HEK293 (cell line): Measurements from ENCODE around the gene MYOM1.
"Not testable (repeated sequence)": the region's sequence is repeated elsewhere in the genome, so short reads cannot be mapped to it uniquely, and the experiment has no call there.

Experiments
- ATF2 ChIP-seq: fragments of 450-650 bp; formaldehyde crosslinking; IDR thresholded peaks from 2 replicates; pipeline ENCODE4 v1.5.1; 2016; ENCODE audit warnings: missing biosample characterization, missing genetic modification characterization, low read depth
- YY2 ChIP-seq: fragments of 450-650 bp; formaldehyde crosslinking; IDR thresholded peaks from 2 replicates; pipeline ENCODE4 v1.5.1; 2016; ENCODE audit warnings: missing biosample characterization, missing genetic modification characterization
- ZBTB49 ChIP-seq: fragments of 450-650 bp; formaldehyde crosslinking; IDR thresholded peaks from 2 replicates; pipeline ENCODE4 v1.5.1; 2016; ENCODE audit warnings: missing biosample characterization, missing genetic modification characterization, low read depth
- ZNF561 ChIP-seq: fragments of 450-650 bp; IDR thresholded peaks from 2 replicates; pipeline ENCODE4 v1.5.1; 2018; ENCODE audit warnings: missing biosample characterization, missing genetic modification characterization, borderline replicate concordance

GRCh38 chr18:3063766-3064165 is 156.0 kb downstream of the MYOM1 start:
- TF ChIP-seq ZNF561, YY2, ATF2, ZBTB49 (tag by site-specific recombination): not testable (repeated sequence)
